Activated CD8-positive, alpha-beta memory T cell treated with anti-CD3 and anti-CD28 coated beads for 24 hours (primary cell): ENCODE results near the gene WNK2.

Experiments
- DNase-seq: peaks from one replicate; pipeline ENCODE4 v3.0.0-alpha.2; 2020

The WNK2 gene

DNA sequence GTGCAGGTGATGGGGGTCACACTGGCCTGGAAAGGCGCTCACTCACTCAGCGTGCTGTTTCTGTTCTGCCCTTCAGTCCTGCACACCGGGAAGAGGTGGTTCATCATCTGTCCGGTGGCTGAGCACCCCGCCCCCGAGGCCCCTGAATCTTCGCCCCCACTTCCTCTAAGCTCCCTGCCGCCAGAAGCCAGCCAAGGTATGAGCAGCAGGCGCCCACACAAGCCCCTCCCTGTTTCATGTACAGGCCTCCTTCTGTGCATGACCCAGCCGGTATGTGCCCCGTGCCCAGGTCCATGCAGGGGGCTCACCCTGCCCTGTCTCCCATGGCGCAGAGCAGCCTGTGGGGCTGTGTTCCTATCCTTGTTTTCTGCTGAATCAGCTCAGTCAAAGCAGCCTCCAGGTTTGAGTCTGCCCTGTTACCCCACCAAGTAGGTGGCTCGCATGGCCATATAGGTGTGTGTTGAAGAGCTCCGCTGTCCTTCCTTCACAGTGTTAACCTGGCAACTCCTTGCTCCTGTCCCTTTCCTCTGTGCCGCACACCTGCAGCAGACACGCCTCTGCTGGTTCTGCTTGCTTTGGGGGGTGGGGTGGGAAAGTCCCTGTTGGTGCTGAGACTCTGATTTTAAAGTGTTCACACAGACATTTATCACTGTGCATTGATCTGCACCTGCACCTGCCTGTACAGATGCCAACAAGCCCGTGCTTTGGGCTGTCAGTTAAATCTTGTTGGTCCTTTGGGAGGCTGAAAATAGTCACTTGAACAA lies 84.8 kb downstream of the WNK2 start:
- DNase-seq: peak; percentile 58

DNA sequence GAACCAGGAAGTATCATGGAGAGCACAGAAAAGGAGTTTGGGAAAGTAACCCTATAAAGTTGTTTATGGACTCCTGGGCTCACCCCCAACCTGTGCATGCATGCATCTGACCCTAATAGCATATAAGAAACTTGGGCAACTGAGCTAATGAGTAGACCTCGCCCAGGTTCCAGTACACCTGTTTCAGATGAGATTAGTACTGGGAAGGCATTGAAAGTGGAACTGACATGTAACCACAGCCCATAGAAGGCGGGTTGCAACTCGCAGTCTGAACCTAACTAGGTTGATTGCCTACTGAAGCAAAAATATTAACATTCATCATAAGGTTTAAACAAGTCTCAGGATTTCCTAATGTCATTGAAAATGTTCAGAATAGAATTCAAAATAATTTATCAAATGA lies 87.0 kb downstream of the WNK2 start:
- no peak for DNase-seq

DNA sequence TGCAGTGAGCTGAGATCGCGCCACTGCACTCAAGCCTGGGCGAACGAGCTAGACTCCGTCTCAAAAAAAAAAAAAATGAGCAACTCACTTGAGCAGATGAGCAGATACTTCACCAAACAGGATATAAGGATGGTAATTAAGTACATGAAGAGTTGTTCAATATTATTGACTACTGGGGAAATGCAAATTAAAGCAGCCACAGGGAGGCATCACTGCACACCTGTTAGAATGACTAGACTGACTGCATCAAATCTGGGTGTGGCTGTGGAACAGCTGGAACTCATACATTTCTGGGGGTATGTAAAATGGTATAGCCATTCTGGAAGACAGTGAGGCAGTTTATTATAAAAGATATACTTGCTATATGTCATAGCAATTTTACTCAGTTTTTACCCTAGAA lies 93.0 kb downstream of the WNK2 start:
- no peak for DNase-seq

DNA sequence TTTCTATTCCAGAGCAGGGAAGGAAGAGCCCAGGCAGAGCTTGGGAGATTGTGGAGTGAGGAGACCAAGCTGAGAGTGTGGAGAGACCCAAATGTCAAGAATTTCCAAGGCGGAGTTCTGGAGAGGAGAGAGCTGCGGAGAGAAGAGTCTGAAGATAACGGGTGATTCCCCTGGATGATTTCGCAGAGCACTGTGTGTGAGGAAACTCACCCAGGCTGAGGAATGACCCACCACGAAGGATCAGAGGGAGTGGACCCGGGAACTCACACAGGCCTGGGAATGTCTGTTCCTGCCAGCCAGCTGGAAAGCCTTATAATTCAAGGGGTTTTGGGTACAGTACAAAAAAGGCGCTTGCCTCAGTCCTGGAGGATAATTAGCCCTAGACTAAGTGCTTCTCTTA lies 94.2 kb downstream of the WNK2 start:
- DNase-seq: no peak

DNA sequence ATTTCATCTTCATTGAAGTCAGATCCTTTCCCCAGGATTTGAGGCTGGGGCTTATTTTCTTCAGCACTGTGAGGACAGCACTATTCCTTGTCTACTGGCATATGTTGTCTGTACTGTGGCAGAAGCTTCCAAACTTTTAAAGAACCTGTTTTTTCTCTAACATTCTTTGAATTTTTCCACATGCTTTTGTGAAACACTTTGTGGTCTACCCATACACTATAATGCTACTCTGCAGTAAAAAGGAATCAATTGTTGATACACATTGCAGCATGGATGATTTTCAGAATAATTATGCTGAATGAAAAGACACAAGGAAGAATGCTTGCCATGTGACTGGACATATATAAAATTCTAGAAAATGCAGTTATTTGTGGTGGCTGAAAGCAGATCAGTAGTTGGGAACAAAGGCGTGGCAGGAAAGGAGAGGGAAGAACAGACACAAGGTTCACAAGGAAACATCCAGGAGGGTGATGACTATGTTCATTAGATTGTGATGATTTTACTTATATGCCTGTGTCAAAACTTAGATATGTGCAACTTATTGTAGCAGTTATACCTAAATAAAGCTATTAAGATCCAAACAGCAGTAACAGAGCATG lies 96.8 kb downstream of the WNK2 start:
- DNase-seq: no peak

DNA sequence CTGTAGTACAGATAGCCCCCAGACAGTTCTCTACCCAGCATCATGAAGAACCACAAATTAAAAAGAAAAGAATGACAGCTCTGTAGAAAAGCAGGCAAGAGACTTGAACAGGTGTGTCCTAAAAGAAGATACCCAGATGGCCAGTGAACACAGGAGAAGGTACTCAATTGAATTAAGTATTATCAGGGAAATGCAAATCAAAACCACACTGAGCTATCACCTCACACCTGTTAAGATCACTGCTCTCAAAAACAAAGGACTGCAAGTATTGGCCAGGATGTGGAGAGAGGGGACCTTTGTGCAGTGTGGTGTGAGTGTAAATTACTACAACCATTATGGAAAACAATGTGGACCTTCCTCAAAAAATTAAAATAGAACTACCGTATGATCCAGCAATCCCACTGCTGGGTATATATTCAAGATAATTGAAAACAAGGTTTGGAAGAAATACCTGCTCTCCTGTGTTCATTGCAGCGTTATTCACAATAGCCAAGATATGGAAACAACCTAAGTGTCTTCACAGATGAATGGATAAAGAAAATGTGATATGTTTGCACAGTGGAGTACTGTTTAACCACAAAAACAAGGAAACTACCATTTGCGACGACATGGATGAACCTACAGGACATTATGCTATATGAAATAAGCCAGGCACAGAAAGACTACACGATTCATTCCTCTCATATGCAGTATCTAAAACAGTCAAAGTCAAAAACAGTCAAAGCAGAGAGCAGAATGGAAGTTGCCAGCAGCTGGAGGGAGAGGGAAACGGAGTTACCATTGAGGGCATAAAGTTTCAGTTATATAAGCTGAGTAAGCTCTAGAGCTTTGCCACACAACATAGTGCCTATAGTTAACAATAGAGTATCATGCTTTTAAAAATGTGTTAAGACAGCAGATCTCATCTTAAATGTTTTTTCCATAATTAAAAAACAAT lies 102.6 kb downstream of the WNK2 start:
- no peak for DNase-seq

DNA sequence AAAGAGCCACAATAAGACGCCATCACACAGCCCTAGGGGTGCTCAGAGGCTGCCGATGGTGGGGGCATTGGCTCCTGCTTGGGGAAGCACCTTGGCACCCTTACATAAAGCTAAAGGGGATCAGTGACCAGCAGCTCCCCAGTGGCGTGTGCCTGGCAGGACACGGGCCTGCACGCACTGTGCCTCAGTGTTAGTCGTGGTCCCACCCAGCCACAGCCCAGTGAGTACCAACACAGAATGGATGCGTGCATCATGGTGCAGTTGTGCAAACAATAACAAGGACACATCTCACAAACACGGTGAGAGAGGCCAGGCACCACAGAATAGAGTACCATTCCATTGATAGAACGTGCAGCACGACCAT lies 103.2 kb downstream of the WNK2 start:
- DNase-seq: peak; percentile 43

DNA sequence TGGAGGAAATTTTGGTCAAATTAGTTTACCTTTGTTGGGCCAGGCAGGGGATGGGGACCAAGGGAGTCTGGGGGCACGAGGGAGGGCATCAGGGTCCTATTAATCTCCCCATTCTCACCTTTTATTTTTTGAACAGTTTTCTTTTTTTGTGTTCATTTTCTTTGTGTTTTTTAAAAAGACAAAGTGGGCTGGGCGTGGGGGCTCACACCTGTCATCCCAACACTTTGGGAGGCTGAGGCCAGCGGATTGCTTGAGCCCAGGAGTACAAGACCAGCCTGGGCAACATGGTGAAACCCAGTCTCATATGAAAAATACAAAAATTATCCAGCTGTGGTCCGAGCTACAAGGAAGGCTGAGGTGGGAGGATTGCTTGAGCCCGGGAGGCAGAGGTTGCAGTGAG lies 103.7 kb downstream of the WNK2 start:
- DNase-seq: no peak

DNA sequence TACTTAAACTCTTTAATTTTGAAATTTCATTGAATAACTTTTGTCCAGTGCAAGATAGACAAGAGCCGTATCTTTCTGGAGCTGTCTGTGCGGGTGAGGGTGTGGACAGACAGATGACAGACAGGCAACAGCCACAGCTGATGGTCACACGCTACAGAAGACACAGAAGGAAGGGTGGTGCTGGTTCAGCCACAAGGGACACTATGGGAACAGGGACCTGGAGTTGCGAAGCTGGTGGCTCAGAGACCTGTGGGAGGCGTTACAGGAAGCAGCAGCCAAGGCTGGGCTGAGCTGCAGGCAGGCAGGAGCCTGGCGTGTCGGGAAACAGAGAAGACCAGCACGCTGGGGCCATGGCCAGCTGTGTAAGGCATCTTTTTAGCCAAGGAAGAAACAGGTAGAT lies 104.4 kb downstream of the WNK2 start:
- peak; percentile 40 for DNase-seq

DNA sequence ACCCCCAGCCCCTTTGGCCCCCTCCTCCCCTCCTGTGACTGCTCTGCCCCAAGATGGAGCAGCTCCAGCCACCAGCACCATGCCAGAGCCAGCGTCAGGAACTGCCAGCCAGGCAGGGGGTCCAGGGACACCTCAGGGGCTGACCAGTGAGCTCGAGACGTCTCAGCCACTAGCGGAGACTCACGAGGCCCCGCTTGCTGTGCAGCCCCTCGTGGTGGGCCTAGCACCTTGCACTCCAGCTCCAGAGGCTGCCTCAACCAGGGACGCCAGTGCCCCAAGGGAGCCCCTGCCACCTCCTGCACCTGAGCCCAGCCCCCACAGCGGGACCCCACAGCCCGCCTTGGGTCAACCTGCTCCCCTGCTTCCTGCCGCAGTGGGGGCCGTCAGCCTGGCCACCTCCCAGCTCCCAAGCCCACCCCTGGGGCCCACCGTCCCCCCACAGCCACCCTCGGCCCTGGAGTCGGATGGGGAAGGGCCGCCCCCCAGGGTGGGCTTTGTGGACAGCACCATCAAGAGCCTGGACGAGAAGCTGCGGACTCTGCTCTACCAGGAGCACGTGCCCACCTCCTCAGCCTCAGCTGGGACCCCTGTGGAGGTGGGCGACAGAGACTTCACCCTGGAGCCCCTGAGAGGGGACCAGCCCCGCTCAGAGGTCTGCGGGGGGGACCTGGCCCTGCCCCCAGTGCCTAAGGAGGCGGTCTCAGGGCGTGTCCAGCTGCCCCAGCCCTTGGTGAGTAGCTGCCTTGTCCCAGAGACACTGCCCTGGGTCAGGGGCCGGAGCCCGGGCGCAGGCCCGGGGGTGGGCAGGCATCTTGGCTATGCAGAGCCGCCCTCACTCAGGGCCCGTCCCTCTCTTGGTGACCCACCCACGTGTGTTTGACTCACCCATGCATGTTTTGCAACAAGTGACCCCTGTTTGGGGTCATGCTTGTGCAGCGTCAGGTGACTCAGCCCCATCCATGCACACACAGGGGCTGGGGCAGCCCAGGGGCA lies 105.2 kb downstream of the WNK2 start:
- peak; percentile 38 for DNase-seq

DNA sequence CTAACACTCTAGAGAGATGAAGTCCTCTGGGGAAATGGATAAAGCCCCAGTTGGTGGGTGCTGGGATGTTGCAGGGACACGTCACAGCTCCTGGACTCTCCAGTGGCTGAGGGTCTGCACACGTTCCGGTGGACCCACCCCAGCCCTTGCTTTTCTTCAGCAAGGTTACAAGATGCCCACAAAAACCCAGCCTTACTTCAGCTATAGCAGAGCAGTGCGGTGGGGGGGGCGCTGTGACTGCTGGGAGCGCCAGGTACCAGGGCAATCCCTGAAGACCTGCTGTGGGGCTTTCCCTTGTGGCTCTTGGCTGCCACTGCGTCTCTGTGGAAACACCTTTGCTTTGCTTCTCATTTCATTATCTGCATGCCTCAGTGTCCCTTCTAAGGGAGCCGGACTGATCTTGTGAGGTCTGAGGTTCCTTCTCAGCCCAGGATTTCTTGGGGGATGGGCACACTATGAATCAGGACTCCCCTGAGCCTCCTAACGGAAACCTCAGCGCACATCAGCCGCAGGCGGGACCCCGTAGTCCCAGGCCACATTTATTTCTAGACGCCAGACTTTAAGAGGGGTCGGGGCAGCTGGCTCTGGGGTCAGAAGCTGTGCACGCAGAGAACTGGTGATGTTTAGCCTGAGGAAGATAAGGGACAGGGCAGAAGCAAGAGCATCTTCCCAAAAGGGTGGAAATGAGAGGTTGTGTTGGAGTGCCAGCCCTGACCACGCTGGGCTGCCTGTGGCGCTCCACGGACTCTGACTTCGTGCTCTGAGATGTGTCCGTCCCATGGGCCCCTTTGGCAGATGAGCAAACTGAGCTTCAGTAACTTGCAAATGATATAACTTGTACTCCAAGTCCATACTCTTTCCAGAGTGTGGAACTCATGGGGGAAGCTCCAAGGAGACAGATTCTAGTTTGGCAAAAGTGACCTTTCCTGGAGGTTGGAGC lies 106.8 kb downstream of the WNK2 start:
- peak; percentile 40 for DNase-seq

DNA sequence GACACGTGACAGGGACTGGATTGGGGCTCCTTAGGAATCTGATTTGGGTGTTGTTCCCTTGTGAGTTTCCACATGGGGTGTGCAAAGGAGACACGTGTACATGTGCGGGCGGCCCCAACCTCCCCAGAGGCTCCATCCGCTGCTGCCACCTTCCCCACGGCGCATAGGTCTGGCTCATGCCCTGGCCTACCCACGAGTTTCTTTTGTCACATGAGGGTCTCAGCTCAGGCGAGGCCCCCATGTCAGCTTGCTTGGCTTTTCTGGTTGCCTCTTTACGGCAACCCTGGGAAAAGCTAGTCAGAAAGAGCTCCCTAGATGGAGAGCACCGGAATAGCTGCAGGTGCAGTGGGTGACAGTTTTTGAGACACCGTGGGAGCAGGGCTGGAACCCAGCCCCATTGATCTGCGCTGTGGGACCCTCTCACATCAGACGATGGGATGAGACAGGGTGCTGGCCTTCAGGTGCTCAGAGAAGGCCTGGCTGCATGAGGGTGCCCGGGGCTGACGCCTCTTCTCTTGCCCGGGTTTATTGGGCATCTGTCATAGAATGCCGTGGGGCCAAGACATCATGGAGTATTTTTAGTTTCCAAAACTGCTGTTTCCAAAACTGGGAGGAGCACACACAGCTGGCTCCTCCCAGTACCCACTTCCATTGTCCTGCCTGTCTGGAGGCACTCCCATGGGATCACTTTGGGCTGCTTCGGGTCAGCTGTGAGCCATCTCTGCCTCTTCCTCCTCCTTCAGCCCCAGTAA lies 107.8 kb downstream of the WNK2 start:
- DNase-seq: peak; percentile 44

DNA sequence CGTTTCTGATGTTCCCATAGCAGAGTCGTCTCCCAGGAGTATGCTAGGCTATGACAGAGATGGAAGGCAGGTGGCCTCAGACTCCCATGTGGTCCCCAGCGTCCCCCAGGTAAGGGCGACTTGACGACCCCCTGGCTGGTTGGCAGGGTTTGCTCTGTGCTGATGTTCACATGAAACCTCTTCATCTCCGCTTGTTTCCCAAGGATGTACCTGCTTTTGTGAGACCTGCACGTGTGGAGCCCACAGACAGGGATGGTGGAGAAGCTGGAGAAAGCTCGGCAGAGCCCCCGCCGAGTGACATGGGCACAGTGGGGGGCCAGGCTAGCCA lies 108.3 kb downstream of the WNK2 start:
- no peak for DNase-seq

DNA sequence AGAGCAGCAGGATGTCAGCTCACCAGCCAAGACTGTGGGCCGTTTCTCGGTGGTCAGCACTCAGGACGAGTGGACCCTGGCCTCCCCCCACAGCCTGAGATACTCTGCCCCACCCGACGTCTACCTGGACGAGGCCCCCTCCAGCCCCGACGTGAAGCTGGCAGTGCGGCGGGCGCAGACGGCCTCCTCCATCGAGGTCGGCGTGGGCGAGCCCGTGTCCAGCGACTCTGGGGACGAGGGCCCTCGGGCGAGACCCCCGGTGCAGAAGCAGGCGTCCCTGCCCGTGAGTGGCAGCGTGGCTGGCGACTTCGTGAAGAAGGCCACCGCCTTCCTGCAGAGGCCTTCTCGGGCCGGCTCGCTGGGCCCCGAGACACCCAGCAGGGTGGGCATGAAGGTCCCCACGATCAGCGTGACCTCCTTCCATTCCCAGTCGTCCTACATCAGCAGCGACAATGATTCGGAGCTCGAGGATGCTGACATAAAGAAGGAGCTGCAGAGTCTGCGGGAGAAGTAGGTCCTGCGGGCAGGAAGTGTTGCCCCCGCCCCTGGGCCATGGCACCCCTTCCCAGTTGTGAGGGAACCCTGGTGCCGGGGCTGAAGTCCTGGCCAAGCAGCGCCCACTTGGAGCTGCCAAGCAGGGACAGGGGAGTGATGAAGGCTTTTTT lies 108.9 kb downstream of the WNK2 start:
- no peak for DNase-seq

DNA sequence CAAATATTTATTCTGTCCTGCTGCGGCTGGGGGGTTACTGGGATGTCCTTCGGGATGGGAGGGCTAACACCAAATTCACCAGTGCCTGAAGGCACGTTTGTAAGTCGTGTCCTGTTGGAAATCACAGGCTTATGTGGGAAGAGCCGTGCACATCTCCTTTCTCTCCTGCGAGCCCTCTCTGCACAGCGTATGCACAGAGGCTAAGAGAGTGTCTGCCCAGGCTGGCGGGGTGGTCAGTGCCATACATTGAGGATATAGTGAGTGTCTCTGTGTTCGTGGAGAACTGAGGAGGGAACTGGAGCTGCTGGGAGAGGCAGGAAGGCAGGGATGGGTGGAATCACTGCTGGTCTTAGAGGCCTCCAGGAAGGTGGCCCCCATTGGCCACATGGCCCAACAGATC lies 110.1 kb downstream of the WNK2 start:
- DNase-seq: no peak

DNA sequence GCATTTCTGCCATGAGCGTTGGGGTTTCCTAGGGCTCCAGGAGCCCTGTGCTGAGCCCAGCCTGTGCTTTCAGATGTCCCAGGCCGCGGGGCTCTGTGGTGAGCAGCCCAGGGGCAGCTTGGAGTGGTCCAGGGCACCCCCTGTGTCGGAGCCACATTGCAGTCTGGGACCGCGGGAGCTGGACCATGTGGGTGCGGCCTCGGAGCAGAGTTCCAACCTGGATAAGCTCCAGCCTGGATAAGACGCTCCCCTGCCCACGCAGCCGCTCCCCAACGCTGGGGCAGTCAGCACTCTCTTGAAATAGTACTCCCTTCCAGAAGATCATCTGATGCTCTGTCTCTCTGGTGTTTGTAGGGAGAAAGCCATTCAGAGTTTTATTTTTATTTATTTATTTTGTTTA lies 111.1 kb downstream of the WNK2 start:
- peak; percentile 47 for DNase-seq

DNA sequence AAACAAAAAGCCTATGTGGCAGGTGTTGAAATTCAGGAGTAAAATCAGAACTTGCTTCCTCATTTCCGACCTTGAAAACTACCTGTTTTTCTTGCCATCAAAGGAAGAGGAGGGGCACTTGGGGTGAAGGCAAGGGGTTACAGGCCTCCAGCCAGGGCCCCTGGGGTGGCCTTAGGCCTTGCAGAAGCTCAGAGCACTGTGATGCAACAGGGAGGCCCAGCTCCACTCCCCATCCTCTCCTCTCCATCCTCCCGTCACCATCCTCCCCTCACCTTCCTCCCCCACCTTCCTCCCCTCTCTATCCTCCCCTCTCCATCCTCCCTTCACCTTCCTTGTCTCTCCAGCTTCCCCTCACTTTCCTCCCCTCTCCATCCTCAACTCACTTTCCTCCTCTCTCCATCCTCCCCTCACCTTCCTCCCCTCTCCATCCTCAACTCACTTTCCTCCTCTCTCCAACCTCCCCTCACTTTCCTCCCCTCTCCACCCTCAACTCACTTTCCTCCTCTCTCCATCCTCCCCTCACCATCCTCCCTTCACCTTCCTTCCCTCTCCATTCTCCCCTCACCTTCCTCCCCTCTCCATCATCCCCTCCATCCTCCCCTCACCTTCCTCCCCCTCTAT lies 111.6 kb downstream of the WNK2 start:
- no peak for DNase-seq

DNA sequence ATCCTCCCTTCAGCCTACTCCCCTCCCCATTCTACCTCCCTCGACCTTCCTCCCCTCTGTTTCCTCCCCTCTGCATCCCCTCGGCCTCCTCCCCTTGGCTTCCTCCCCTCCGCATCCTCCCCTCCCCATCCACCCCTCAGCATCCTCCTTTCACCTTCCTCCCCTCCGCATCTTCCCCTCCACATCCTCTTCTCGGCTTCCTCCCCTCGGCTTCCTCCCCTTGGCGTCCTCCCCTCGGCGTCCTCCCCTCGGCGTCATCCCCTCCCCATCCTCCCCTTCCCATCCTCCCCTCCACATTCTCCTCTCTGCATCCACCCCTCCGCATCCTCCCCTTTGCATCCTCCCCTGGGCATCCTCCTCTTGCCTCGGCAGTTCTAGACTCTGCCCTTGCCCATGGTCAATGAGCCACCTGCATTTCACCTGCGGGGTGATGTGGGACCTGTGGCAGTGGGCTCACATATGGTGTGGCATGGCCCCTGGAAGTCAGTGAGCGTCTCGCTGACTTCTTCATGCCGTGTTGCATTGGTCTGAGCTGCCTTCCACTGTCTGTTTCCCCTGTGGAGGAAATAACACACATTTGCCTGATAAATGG lies 113.0 kb downstream of the WNK2 start:
- DNase-seq: peak; percentile 53
